Loucy (cell line): ENCODE measurements around the gene RALA.
"Not testable (repeated sequence)": the region's sequence is repeated elsewhere in the genome, so short reads cannot be mapped to it uniquely, and the experiment has no call there.

Experiments used
- CTCF ChIP-seq: fragments of 200-600 bp; sonication (generic); conservative IDR thresholded peaks from 2 replicates; pipeline ENCODE4 v1.5.1; 2014; ENCODE audit warnings: mild to moderate bottlenecking, antibody characterized with exemption, low read length
- EZH2phosphoT487 ChIP-seq: fragments of 200-600 bp; IDR thresholded peaks from 2 replicates; pipeline ENCODE4 v1.6.1; 2018; ENCODE audit warnings: antibody characterized with exemption, mild to moderate bottlenecking, moderate library complexity, borderline replicate concordance

DNA sequence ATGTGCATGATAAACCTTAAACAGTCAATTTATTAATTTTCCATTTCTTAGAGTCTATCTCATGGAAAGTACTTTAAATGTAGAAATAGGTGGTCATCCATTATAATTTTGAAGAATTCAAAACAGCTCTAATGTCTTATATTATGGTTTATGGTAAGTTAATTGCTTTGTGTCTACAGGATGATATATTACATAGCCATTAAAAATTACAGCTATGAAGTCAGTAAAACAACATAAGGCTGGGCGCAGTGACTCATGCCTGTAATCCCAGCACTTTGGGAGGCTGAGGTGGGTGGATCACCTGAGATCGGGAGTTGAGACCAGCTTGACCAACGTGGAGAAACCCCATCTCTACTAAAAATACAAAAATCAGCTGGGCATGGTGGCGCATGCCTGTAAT lies 44.9 kb downstream of the RALA start:
- not testable (repeated sequence) for TF ChIP-seq CTCF, EZH2phosphoT487
